HFFc6 (cell line): Measurements from ENCODE around the gene FAM98C. TPM values are rescaled to one million over a fixed set of nuclear protein-coding genes. Genes with fewer than 3 reads are reported as not detected.
A peak's percentile ranks its signal among the peaks of the same experiment; 100 is the strongest.

ENCODE experiments used
- DNase-seq: peaks from one replicate; pipeline ENCODE4 v3.0.0-alpha.2; 2018
- H3K27ac Mint-ChIP-seq: 2 replicates; pipeline ENCODE4 v1.8.0; 2020; ENCODE audit warnings: mild to moderate bottlenecking, mixed read lengths
- H3K27me3 Mint-ChIP-seq: 2 replicates; pipeline ENCODE4 v1.8.0; 2021; ENCODE audit warnings: mild to moderate bottlenecking, moderate library complexity, mixed read lengths; ENCODE audit not compliant: insufficient read depth
- H3K36me3 Mint-ChIP-seq: 2 replicates; pipeline ENCODE4 v1.8.0; 2021; ENCODE audit warnings: low read depth, mixed read lengths
- H3K4me1 Mint-ChIP-seq: 2 replicates; pipeline ENCODE4 v1.8.0; 2020; ENCODE audit warnings: low read depth, mixed read lengths
- H3K4me3 Mint-ChIP-seq: 2 replicates; pipeline ENCODE4 v1.8.0; 2020; ENCODE audit warnings: mild to moderate bottlenecking, moderate library complexity, mixed read lengths
- H3K9me3 Mint-ChIP-seq: 2 replicates; pipeline ENCODE4 v1.8.0; 2020; ENCODE audit warnings: mild to moderate bottlenecking, mixed read lengths
- total RNA-seq, 6 experiments: library from RNA; stranded (reverse); fragmentation: NEBNext Ultra II Directional; extraction: Animal tissue kit (Norgen Biotek cat#: 25700); gene quantifications; 2 replicates in 1 of 6; 3 replicates in 5 of 6; pipeline ENCODE4 v1.2.3, GENCODE V29; 2021
- TF ChIP-seq, protein P1 (sequence below): fragments of 200-600 bp; sonication (generic); IDR thresholded peaks from 2 replicates; pipeline ENCODE4 v1.5.0; 2021; ENCODE audit warnings: antibody characterized with exemption, mild to moderate bottlenecking

FAM98C gene
- total RNA-seq, 6 experiments from 2014 or later: 12.5 to 16.9 (median 15.6) TPM

DNA sequence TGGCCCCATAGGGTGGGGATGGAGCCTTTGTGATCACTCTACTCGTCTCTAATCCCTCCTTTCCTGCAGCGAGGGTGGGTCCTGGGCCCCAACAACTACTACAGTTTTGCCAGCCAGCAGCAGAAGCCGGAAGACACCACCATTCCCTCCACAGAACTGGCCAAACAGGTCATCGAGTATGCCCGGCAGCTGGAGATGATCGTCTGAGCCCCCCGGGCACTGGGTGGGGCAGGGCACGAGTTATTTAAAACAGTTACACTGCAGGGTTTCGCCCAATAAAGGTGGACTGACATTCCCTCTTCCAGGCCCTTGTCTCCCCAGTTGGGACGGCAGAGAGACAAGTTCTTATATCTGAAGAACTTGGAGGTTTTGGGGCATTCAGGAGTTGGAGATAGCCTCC is 19.7 kb upstream of the FAM98C start:
- DNase-seq: no peak
- Mint-ChIP-seq H3K27ac (no peak overlapping the region), H3K36me3 (peaks cover 29% of the 10 kb centered on the region), H3K4me1 (peaks cover 18% of the 10 kb centered on the region), H3K27me3 (peaks cover 18% of the 10 kb centered on the region), H3K4me3 (no peak overlapping the region), H3K9me3 (no peaks in the 10 kb centered on the region)
- TF ChIP-seq, protein P1, sequence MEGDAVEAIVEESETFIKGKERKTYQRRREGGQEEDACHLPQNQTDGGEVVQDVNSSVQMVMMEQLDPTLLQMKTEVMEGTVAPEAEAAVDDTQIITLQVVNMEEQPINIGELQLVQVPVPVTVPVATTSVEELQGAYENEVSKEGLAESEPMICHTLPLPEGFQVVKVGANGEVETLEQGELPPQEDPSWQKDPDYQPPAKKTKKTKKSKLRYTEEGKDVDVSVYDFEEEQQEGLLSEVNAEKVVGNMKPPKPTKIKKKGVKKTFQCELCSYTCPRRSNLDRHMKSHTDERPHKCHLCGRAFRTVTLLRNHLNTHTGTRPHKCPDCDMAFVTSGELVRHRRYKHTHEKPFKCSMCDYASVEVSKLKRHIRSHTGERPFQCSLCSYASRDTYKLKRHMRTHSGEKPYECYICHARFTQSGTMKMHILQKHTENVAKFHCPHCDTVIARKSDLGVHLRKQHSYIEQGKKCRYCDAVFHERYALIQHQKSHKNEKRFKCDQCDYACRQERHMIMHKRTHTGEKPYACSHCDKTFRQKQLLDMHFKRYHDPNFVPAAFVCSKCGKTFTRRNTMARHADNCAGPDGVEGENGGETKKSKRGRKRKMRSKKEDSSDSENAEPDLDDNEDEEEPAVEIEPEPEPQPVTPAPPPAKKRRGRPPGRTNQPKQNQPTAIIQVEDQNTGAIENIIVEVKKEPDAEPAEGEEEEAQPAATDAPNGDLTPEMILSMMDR: no peak

DNA sequence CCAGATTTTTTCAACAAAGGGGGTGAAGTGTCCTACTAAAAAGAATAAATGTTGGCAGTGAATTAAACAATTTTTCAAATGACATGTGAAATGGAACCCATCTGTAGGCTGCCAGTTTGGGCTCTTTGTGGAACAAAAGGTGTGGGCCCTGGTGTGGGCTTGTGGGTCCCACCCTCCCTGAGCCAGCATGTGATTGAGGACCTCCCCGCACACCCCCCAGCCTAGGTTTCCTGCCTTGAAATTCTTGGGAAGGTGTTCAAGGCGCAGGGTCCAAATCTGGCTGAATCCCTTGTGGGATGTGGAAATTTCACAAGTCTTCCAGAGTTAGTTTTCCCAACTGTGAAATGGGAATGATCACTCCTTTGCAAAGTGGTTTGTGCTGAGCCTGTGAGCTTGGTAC is 19.1 kb upstream of the FAM98C start:
- Mint-ChIP-seq H3K27me3 (peaks cover 16% of the 10 kb centered on the region), H3K4me3 (no peak overlapping the region), H3K36me3 (peaks cover 29% of the 10 kb centered on the region), H3K9me3 (no peaks in the 10 kb centered on the region), H3K27ac (no peak overlapping the region), H3K4me1 (peaks cover 17% of the 10 kb centered on the region)
- TF ChIP-seq, protein P1: no peak
- no peak for DNase-seq

DNA sequence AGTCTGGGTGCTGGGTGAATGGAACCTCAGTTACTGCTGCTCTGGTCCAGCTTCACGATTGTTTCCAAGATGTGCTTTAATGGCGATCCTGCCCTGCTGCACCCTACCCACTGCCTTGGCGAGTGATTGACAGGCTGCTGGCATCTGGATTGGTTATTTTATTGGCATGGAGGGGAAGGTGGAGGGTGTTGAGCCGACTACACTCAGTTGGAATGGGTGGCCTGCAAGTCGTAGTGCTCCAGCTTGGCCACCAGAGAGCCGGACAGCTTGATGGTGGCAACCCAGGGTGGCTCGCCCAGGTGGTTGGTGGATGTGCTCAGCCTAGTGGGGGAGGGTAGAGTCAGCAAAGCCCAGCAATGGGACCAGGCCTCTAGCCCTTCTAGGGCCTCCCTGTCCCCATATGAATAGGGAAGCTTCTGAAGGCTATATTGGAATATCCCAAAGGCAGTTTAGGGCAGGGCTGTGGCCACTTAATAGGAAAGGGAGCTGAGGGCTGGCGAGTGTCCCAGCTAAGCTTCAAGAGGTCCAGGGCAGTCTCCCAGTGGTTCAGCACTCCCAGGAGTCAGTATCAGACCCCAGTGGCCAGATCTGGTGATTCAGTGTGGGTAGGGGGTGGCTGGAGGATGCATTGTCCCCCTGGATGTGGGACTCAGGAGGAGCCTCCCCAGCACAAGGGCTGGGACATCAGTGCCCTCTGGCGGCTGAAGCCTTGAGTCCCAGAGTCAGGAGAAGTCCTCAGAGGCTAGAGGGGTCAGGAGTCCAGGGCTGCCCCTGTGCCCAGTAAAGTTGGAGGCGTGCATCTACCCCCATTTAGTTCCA is 18.5 kb upstream of the FAM98C start:
- Mint-ChIP-seq H3K27me3 (peaks cover 17% of the 10 kb centered on the region), H3K9me3 (no peaks in the 10 kb centered on the region), H3K4me3 (no peak overlapping the region), H3K36me3 (peaks cover 28% of the 10 kb centered on the region), H3K27ac (0 out of 2 replicates have a peak overlapping the region, but pooled peaks have one; percentile 24), H3K4me1 (peaks cover 12% of the 10 kb centered on the region)
- TF ChIP-seq, protein P1: peak; percentile 32; the same call in 1 of the 2 replicates
- no peak for DNase-seq

DNA sequence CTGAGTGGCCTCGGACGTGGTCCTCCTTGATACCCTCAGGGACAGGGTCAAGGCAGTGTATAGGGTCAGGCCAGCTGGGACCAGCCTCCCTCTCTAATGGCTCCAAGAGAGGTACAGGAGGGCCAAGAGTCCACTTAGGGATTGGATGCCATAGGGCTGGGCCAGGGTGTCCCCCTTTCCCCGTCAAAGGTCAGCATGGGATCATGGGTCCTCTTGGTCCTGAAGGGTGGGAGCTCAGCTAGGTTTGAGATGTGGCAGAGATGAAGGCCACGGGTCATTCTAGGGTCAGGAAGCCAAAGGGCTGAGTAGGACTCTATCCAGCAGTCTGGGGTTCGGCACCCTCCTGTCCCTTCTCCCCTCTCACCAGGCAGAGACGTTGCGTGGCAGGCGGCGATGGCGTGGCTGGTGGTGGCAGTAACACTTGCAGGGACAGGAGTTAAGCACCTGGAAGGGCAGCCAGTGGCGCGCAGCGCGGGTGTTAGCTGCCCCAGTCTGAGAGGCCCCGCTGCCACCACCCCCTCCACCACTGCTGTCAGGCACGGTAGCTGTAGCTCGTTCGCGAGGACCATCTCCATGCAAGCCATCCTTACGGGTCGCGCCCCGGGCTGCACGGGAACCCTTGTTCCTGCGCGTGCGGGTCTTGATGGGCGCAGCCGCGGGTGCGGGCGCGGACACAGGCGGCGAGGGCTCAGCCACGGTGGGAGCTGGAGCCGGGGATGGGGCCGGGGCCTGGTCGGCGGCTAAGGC is 17.7 kb upstream of the FAM98C start:
- peaks cover 15% of the 10 kb centered on the region for H3K27me3 Mint-ChIP-seq

DNA sequence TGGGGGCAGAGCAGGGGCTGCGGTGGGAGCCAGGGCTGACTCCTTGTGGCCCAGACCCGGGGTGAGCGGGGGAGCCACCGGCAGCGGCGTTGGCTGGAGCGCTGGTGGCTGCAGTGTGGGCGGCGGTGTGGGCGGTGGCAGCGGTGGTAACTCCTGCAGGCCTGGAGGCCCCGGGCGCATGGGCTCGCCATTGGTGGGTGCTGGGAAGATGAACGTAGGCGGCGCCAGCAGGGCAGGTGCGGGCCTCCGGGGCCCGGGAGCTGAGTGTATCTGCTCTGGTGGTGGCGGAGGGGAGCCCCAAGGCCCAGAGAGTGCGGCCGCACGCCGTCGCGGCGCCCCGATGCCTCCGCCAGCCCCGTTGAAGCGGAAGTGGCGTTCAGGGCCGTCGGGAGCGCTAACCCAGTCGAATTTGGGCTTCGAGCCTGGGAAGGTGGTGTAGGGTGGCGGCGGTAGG is 17.1 kb upstream of the FAM98C start:
- H3K36me3 Mint-ChIP-seq: peaks cover 29% of the 10 kb centered on the region
- no peak overlapping the region for H3K27ac Mint-ChIP-seq
- peaks cover 21% of the 10 kb centered on the region for H3K4me1 Mint-ChIP-seq
- TF ChIP-seq, protein P1: no peak
- H3K27me3 Mint-ChIP-seq: peaks cover 15% of the 10 kb centered on the region
- H3K4me3 Mint-ChIP-seq: no peak overlapping the region
- no peak for DNase-seq
- H3K9me3 Mint-ChIP-seq: no peaks in the 10 kb centered on the region

More for the DNA sequence above, 17.7 kb upstream of the FAM98C start:
- no peak overlapping the region for H3K4me3 Mint-ChIP-seq
- no peak overlapping the region for H3K27ac Mint-ChIP-seq
- peaks cover 28% of the 10 kb centered on the region for H3K36me3 Mint-ChIP-seq
- peaks cover 17% of the 10 kb centered on the region for H3K4me1 Mint-ChIP-seq
- no peaks in the 10 kb centered on the region for H3K9me3 Mint-ChIP-seq
- TF ChIP-seq, protein P1: no peak
- DNase-seq: no peak
